Hepatocyte (in vitro differentiated cells): ENCODE measurements around the gene PRND.

ENCODE experiments used
- CTCF ChIP-seq: fragments of 200-600 bp; sonication (generic); IDR thresholded peaks from 2 replicates; pipeline ENCODE4 v1.5.1; 2016; ENCODE audit warnings: antibody characterized with exemption, mild to moderate bottlenecking; ENCODE audit not compliant: poor library complexity
- EZH2 ChIP-seq: fragments of 200-600 bp; sonication (generic); IDR thresholded peaks from 2 replicates; pipeline ENCODE4 v1.6.1; 2016; ENCODE audit warnings: antibody characterized with exemption, mild to moderate bottlenecking, borderline replicate concordance

- TF ChIP-seq CTCF (no peak), EZH2 (no peak)
Observed at GRCh38 chr20:4673371-4674001, 48.2 kb upstream of the PRND start.
